Psoas muscle (tissue), 8 donors: ENCODE results near the gene CPAMD8. TPM values are rescaled to one million over a fixed set of nuclear protein-coding genes. Genes with fewer than 3 reads are reported as not detected.

Experiments
- ATAC-seq, 4 donors: fragments of 200-7000 bp; cut with Tn5 transposase; one replicate each; pipeline ENCODE4 v1.9.1; 2020; ENCODE audit warnings: moderate library complexity in 3 of 4, mild to moderate bottlenecking in 2 of 4
- DNase-seq, 2 donors: peaks; one replicate each; pipeline ENCODE4 v3.0.0-alpha.2; 2020
- H3K27ac ChIP-seq: fragments of 200-600 bp; one replicate; pipeline ENCODE4 v1.8.0; 2022
- H3K27me3 ChIP-seq, 3 donors: fragments of 200-600 bp in 1 of 3; one replicate each; pipeline versions ENCODE4 v1.6.1 to v1.8.0; 2013 to 2022; ENCODE audit warnings: low read length in 2 of 3, mild to moderate bottlenecking in 2 of 3, moderate library complexity in 1 of 3; ENCODE audit not compliant: insufficient read depth in 3 of 3
- H3K36me3 ChIP-seq, 2 donors: fragments of 200-600 bp in 1 of 2; one replicate each; pipeline versions ENCODE4 v1.6.1 to v1.8.0; 2013 to 2022; ENCODE audit warnings: low read depth in 1 of 2, mild to moderate bottlenecking in 1 of 2, moderate library complexity in 1 of 2; ENCODE audit not compliant: insufficient read depth in 1 of 2
- H3K4me1 ChIP-seq: fragments of 200-600 bp; one replicate; pipeline ENCODE4 v1.8.0; 2022
- H3K4me3 ChIP-seq: fragments of 200-600 bp; one replicate; pipeline ENCODE4 v1.8.0; 2022; ENCODE audit warnings: mild to moderate bottlenecking
- H3K9me3 ChIP-seq: fragments of 200-600 bp; one replicate; pipeline ENCODE4 v1.8.0; 2022
- WGBS, 3 donors: extraction: QIAGEN DNeasy Blood & Tissue Kit; methylation state at CpG; one replicate each; pipeline versions ENCODE4 v1.1.6 to v1.1.7; 2013; 5-methylcytosine and 5-hydroxymethylcytosine counted together
- intact Hi-C, 2 donors: fragments of 100-400 bp; cut with DNase I; formaldehyde crosslinking; loops; one replicate each; pipeline versions ENCODE4 v1.11.0 to v1.14.2; 2022
- polyA plus RNA-seq, 3 donors: library from polyadenylated mRNA; stranded (reverse); fragments of 200-250 nt; gene quantifications; one replicate each; pipeline ENCODE4 v1.2.3, GENCODE V29; 2013
- total RNA-seq, 4 donors: library from RNA; stranded (reverse); fragmentation: NEBNext Ultra II Directional in 2 of 4; extraction: Animal tissue kit (Norgen Biotek cat#: 25700) in 2 of 4; gene quantifications; one replicate each; pipeline versions ENCODE4 v1.2.1 to v1.2.4, GENCODE V29; 2021 to 2023
- TF ChIP-seq, protein P1 (sequence below): fragments of 200-600 bp; IDR thresholded peaks from one replicate; pipeline ENCODE4 v1.8.0; 2022; ENCODE audit warnings: antibody characterized with exemption
- donor health status: healthy with polysubstance abuse.
- donor health status: DM: no; HTN: no; CAD: no; lungs with moderate emphysema.
- donor health status: Bipolar disorder and iron deficiency.
- donor health status: healthy.
- donor health status: DM: yes; HTN: yes; CAD: no.
- donor health status: DM: no; HTN: no; CAD: no.
- donor health status: DM: no; HTN: no; CAD: no.
- donor health status: DM: yes; HTN: yes; CAD: no.

The CPAMD8 gene
- total and polyA plus RNA-seq, 7 donors, result 3.2 to 9.9 (median 8.2) TPM

DNA sequence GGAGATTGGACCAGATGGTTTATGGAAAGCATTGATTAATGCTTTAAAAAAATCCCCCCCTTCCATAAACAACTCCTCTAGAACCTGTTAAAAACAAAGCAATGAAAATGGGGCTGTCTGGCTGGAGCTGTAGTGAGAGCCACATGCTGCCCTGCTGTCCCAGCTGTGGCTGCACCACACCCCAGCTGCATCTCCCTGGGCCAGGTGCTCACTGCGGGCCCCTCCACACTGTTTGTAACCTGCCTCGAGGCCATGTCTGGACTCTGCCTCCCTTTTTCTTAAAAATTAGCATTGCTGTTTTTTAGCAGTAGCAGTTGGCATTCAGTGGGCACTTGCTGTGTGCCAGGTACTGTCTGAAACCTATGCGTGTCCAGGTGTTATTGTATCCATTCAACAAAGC, 153.0 kb downstream of the CPAMD8 start:
- ATAC-seq (no peak), DNase-seq (no peak)
- Histone ChIP-seq H3K4me3 (no peak overlapping the region), H3K4me1 (no peaks in the 10 kb centered on the region), H3K9me3 (no peaks in the 10 kb centered on the region), H3K27me3 (no peaks in the 10 kb centered on the region), H3K27ac (no peak overlapping the region), H3K36me3 (peaks cover 2 to 81% of the 10 kb centered on the region in 2 donors)
- TF ChIP-seq, protein P1, sequence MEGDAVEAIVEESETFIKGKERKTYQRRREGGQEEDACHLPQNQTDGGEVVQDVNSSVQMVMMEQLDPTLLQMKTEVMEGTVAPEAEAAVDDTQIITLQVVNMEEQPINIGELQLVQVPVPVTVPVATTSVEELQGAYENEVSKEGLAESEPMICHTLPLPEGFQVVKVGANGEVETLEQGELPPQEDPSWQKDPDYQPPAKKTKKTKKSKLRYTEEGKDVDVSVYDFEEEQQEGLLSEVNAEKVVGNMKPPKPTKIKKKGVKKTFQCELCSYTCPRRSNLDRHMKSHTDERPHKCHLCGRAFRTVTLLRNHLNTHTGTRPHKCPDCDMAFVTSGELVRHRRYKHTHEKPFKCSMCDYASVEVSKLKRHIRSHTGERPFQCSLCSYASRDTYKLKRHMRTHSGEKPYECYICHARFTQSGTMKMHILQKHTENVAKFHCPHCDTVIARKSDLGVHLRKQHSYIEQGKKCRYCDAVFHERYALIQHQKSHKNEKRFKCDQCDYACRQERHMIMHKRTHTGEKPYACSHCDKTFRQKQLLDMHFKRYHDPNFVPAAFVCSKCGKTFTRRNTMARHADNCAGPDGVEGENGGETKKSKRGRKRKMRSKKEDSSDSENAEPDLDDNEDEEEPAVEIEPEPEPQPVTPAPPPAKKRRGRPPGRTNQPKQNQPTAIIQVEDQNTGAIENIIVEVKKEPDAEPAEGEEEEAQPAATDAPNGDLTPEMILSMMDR, result no peak
- intact Hi-C loops, result no loop called here
- WGBS, 3 donors, result 90 to 95% (median 92%) methylated on average over 3 of the region's 3 CpGs

DNA sequence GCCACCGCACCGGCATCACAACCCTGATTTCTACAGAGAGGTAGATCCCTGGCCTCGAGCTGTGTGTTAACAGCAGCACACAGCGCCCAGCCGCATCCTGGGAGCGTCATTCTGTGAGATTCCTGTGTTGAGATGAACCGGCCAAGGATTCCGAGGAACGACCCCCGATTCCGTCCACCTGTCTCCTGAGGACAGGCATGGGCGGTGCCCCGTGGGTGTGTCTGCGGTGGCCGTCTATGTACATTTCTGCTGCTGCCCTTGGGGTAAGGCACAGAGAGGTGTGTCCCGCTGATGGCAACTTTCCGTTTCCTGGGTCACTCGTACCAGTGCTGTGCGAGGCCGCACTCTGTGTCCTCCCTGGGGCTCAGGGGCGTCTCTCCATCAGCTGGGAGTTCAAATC, 153.9 kb downstream of the CPAMD8 start:
- no peak for ATAC-seq
- H3K9me3 ChIP-seq, result no peaks in the 10 kb centered on the region
- DNase-seq, result no peak
- no peak overlapping the region for H3K27ac ChIP-seq
- TF ChIP-seq, protein P1, result no peak
- WGBS, 3 donors, result 91 to 93% (median 92%) methylated on average over 20 to 21 of the region's 21 CpGs
- H3K27me3 ChIP-seq, result no peaks in the 10 kb centered on the region
- H3K36me3 ChIP-seq, result peaks cover 0 to 80% of the 10 kb centered on the region in 2 donors
- no peak overlapping the region for H3K4me3 ChIP-seq
- H3K4me1 ChIP-seq, result no peaks in the 10 kb centered on the region
- intact Hi-C loops, result no loop called here

- 62 to 66% (median 64%) methylated on average over 7 of the region's 7 CpGs for WGBS, 3 donors
- TF ChIP-seq, protein P1, result no peak
- Histone ChIP-seq H3K36me3 (peaks cover 0 to 80% of the 10 kb centered on the region in 2 donors), H3K4me3 (no peak overlapping the region), H3K4me1 (no peaks in the 10 kb centered on the region), H3K27ac (no peak overlapping the region), H3K9me3 (no peaks in the 10 kb centered on the region), H3K27me3 (no peaks in the 10 kb centered on the region)
- DNase-seq (no peak), ATAC-seq (peak in 2 of 4 donors; percentile 31 to 58)
- intact Hi-C loops, result no loop called here
These were observed 154.7 kb downstream of the CPAMD8 start for GRCh38 chr19:16871871-16872270.

DNA sequence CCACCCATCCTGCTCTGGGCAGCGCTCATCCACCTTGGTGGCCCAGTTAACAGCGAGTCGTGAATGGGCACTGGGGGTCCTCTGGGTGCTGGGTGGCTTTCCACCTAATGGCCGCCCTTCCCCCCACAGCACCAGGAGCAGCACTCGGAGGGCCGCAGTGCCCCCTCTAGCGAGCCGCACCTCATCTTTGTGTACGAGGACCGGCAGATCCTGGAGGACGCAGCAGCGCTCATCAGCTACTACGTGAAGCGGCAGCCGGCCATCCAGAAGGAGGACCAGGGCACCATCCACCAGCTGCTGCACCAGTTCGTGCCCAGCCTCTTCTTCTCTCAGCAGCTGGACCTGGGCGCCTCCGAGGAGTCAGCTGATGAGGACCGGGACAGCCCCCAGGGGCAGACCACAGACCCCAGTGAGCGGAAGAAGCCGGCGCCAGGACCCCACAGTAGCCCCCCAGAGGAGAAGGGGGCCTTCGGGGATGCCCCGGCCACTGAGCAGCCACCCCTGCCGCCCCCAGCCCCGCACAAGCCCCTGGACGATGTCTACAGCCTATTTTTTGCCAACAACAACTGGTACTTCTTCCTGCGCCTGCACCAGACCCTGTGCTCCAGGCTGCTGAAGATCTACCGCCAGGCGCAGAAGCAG, 157.2 kb downstream of the CPAMD8 start:
- Histone ChIP-seq H3K27me3 (no peaks in the 10 kb centered on the region), H3K36me3 (peaks cover 0 to 93% of the 10 kb centered on the region in 2 donors), H3K9me3 (no peaks in the 10 kb centered on the region), H3K27ac (no peak overlapping the region), H3K4me3 (no peak overlapping the region), H3K4me1 (no peaks in the 10 kb centered on the region)
- intact Hi-C loops, result no loop called here
- TF ChIP-seq, protein P1, result no peak
- DNase-seq (no peak), ATAC-seq (no peak)
- 93 to 94% (median 94%) methylated on average over 30 of the region's 30 CpGs for WGBS, 3 donors
